Panc1 (cell line): ENCODE data around the gene NEIL3.

ENCODE experiments used
- POLR2AphosphoS5 ChIP-seq: IDR thresholded peaks from 2 replicates; pipeline ENCODE4 v1.6.1; 2012; ENCODE audit warnings: mild to moderate bottlenecking, low read depth, low read length, moderate library complexity
- REST ChIP-seq, 2 experiments: IDR thresholded peaks; 2 replicates each; pipeline ENCODE4 v1.6.1; 2011 to 2012; ENCODE audit warnings: low read depth in 2 of 2, control low read depth in 1 of 2, low read length in 1 of 2, mild to moderate bottlenecking in 1 of 2, moderate library complexity in 1 of 2; ENCODE audit not compliant: insufficient read depth in 1 of 2
- TF ChIP-seq, protein P1 (sequence below): fragments of 450-650 bp; IDR thresholded peaks from 2 replicates; pipeline ENCODE4 v1.5.1; 2017; ENCODE audit warnings: mild to moderate bottlenecking

DNA sequence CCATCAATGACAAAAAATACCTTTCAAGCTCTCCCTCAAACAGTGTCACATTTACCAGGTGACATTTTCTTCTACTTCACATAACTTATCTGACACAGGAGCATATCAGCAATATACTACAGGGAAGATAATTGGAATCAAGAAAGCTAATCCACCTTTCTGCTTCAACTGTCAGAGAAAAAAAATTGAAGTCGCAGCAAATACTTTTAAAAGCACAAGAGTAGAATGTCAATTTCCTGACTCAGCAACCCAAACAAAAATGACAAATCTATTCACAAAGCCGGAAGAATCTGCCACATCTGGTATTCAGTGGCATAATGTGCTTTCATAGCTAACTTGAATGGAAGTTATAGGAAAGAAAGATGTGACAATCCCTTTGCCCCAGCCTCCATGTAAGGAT lies 95.8 kb downstream of the NEIL3 start:
- TF ChIP-seq, protein P1, sequence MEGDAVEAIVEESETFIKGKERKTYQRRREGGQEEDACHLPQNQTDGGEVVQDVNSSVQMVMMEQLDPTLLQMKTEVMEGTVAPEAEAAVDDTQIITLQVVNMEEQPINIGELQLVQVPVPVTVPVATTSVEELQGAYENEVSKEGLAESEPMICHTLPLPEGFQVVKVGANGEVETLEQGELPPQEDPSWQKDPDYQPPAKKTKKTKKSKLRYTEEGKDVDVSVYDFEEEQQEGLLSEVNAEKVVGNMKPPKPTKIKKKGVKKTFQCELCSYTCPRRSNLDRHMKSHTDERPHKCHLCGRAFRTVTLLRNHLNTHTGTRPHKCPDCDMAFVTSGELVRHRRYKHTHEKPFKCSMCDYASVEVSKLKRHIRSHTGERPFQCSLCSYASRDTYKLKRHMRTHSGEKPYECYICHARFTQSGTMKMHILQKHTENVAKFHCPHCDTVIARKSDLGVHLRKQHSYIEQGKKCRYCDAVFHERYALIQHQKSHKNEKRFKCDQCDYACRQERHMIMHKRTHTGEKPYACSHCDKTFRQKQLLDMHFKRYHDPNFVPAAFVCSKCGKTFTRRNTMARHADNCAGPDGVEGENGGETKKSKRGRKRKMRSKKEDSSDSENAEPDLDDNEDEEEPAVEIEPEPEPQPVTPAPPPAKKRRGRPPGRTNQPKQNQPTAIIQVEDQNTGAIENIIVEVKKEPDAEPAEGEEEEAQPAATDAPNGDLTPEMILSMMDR: no peak
- TF ChIP-seq REST (IDR thresholded peaks at IDR 0.05; ENCODE audit: insufficient read depth in 1 of 2, low read depth in 2 of 2, low read length in 1 of 2) (no peak), POLR2AphosphoS5 (no peak)
